ENCODE measurements around the gene OR6S1.
"Not testable (repeated sequence)": the region's sequence is repeated elsewhere in the genome, so short reads cannot be mapped to it uniquely, and the experiment has no call there.

The OR6S1 gene

DNA sequence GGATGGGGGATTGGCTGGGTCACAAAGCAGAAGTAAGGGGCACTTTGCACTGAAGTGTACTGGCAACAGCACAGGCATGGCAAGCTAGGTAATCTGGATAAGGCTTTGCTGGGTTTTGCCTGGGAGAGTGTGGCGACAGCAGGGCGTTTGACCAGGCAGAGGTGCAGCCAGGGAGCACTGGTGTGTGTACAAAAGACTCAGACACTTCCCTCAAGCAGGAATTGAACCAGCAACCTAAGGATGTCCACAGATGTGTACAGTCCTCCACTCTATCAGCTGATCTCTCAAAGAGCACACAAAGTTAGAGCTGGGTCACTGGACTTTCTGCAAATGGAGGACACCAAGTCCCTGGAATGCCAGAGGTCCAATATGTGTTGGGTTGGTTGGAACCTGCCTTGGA is 27.5 kb upstream of the OR6S1 start:
- no peak for DNase-seq

DNA sequence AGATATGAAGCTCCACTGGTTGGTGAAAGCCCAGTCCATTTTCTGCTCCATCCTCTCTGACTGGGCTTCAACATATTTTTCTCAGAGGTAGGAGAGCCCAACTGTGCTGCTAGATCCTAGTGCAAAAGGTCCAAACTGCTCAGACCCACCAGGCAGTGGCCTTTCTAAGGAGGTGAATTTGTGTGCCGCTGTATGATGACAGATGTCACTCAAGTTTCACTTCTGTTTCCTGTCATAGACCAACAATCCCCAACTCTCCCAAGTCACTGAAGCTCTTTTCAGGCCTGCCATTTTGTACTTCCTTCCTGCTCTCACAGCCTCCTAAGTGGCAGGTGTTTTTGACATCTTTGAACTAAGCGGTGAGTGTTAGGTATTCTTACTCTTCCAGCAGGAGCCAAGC is 26.5 kb upstream of the OR6S1 start:
- no peak for DNase-seq

DNA sequence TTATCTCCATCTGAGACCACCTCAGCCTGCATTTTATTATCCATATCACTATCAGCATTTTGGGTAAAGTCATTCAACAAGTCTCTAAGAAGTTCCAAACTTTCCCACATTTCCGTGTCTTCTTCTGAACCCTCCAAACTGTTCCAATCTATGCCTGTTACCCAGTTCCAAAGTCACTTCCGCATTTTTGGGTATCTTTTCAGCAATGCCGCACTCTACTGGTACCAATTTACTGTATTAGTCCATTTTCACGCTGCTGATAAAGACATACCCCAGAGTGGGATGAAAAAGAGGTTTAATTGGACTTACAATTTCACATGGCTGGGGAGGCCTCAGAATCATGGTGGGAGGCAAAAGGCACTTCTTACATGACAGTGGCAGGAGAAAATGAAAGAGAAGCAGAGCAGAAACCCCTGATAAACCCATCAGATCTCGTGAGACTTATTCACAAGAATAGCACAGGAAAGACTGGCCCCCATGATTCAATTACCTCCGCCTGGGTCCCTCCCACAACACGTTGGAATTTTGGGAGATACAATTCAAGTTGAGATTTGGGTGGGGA is 25.0 kb upstream of the OR6S1 start:
- DNase-seq, result not testable (repeated sequence)

- DNase-seq, result peak; percentile 32 to 71
Measured at GRCh38 chr14:20662968-20663732, 21.7 kb upstream of the OR6S1 start.

DNA sequence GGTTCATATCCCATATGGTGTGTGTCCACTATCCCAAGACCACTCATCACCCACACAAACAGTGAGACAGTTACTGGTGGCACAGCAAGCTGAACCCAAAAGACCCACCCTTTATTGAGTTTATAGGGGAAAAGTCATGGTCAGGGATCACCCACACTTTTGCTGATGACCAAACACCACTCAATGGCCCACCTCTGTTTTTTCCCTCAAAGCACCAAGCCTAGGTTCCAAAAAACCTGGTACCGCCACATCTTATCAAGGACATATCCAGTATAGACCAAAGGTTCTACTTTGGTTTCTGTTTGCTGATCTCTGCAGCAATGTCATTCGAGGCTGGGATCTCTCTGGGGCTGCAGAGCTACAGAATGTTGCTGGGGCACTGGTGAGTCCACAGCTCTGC is 19.7 kb upstream of the OR6S1 start:
- no peak for DNase-seq

DNA sequence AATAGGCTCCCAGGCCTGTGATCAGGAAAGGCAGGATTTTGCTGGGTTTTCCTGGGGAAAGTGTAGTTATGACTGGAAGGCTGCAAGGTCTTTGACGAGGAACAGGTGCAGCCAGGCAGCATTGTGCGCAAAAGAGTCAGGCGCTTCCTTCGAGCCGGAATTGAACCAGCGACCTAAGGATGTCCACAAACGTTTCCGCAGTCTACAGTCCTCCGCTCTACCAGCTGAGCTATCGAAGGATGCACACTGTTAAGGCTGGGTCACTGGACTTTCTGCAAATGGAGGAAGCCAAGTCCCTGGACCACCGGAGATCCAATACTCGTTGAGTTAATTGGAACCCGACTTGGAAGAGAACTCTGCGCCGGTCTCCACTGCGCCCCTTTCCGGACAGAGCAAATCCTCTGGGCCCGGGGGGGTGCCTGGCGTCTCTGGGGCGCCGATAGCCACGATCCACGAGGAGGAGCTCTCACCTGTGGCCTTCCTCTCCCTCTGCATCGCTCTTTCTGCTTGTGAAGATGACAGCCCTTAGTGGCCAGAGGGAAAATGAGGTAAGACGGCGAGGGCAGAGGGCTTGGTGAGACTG is 18.4 kb upstream of the OR6S1 start:
- DNase-seq, result no peak

DNA sequence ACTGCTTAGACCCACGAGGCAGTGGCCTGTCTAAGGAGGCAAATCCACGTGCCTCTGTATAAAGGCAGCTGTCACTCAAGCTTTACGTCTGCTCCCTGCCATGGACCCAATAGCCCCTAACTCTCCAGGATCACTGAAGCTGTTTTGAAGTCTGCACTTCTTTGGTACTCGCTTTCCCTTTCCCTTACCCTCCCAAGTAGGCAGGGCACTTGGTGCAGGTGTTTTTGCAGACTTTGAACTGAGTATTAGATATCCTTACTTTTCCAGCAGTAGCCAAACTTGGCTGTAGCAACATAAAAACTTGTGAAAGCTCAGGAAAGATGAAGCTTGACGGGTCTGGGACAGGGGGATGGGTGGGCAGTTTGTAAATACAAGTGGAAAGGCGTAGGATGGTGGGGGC is 17.8 kb upstream of the OR6S1 start:
- no peak for DNase-seq

DNA sequence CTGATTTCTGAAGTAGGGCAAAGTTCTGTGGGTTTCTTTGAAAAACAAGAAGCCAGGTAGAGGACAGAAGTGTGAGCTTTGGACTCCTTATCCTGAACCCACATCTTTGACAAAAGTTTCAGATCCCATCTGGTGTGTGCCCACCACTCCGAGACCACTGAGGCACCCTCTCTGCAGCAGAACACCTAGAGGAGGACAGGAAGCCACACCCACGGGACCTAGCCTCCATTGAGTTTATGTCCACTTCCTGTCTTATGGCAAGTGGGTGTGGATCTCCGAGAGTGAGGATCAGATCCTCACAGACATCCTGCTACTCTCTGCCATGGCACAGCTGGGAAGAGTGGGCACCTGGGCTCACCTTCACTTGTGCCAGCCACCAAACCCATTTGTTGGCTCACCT is 16.8 kb upstream of the OR6S1 start:
- no peak for DNase-seq

DNA sequence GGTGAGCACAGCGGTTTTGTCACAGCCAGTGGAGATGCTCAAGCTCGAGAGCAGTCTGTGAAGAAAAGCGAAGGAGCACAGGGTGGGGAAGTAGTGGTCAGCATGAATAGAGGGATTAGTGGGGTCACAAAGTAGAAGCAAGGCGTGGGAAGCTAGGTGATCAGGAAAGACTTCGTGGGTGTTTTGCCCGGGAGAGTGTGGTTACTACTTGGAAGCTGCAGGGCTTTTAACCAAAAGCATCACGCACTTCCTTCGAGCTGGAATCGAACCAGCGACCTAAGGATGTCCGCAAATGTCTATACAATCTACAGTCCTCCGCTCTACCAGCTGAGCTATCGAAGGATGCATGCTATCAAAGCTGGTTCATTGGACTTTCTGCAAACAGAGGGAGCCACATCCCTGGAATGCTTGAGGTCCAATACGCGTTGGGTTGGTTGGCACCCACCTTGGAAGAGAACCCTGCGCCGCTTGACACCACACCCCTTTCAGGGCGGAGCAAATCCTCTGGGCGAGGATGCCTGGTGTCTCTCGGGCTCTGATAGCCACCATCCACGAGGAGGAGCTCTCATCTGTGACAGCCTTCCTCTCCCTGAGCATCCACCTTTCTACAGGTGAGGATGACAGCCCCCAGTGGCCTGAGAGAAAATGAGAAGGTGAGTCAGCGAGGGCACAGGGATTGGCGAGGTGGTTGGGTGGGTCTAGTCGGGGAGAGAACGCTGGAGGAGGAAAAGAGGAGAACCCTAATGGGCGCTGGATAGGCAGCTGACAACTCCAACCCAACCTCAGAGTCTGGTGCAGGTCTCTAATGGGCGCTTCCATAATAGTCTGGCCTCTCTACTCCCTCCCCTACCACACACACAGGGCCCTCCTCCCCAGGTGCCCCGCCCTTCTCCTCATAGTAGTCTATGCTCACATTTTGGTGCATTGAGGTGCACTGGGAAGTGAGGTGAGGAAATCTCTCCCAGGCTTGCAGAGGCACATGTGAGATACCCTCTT is 16.0 kb upstream of the OR6S1 start:
- no peak for DNase-seq

GRCh38 chr14:20656274-20656673 is 14.8 kb upstream of the OR6S1 start:
- DNase-seq, result no peak

- no peak for DNase-seq
Measured at GRCh38 chr14:20655851-20656250, 14.4 kb upstream of the OR6S1 start.

GRCh38 chr14:20652996-20653975 is 11.8 kb upstream of the OR6S1 start:
- DNase-seq, result peak in 1 of 2 experiments; percentile 22

GRCh38 chr14:20645481-20645880 is 4.0 kb upstream of the OR6S1 start:
- DNase-seq, result no peak

DNA sequence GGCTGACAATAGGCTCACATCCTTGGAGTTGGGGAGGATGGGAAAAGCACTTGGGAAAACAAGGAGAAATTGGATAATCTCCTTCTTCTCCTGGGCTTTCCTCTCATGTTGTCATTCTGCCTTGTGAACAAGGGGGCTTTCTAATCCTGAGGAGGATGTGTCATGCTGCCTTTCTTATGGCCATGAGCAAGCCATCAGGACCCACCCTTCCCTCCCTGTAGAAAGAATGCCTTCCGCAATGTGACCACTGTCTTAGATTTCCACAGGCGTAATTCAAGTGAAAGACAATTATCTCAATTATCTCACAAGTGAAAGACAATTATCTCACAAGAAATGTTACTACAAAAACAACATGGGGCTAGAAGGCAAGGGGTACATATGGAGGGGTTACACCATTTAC is 3.0 kb upstream of the OR6S1 start:
- no peak for DNase-seq

GRCh38 chr14:20642755-20643154 is 1.3 kb upstream of the OR6S1 start:
- not testable (repeated sequence) for DNase-seq

DNA sequence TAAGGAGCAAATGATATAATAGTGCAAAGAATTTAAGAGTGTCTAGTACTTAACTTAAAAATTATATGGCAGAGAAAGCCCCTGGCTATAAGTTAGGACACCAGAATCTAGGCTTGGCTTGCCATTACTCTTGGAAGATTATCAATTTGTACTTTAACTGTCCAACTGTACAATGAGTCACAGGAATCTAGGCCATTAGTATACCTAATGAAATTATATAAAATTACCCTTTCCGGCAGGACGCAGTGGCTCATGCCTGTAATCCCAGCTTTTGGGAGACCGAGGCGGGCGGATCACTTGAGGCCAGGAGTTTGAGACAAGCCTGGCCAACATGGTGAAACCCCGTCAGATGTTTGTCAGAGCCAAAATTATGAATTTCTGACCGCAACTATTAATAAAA is 691 bp upstream of the OR6S1 start:
- DNase-seq, result no peak

GRCh38 chr14:20632831-20633691 is 8.4 kb downstream of the OR6S1 start:
- peak; percentile 79 to 94 for DNase-seq

- no peak for DNase-seq
Measured at GRCh38 chr14:20632448-20632830, 9.1 kb downstream of the OR6S1 start.

DNA sequence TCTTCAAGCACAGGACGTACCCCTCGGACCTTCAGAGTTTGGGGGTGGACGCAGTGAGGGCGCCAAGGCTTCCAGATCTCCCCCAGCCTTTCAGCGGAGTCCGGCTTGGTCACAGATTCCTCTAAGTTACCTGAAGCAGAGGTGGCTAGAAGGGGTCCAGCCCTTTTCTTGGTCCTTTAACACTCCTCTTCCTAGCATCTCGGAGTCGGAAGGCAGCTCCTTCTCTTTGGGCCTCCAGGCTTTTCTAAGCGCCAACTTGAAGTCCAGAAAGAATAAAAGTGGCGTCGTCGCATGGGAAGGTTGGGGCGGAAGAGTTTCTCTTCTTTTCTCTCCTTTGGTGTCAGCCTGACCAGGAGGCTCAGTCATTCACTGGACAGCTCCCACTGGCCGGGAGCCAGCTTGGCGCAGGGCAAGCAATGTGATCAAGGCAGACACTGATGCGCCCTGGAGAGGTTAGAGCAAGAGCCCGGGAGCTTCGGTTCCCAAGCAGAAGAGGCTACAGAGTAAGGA is 9.6 kb downstream of the OR6S1 start:
- DNase-seq, result peak; percentile 24 to 51

DNA sequence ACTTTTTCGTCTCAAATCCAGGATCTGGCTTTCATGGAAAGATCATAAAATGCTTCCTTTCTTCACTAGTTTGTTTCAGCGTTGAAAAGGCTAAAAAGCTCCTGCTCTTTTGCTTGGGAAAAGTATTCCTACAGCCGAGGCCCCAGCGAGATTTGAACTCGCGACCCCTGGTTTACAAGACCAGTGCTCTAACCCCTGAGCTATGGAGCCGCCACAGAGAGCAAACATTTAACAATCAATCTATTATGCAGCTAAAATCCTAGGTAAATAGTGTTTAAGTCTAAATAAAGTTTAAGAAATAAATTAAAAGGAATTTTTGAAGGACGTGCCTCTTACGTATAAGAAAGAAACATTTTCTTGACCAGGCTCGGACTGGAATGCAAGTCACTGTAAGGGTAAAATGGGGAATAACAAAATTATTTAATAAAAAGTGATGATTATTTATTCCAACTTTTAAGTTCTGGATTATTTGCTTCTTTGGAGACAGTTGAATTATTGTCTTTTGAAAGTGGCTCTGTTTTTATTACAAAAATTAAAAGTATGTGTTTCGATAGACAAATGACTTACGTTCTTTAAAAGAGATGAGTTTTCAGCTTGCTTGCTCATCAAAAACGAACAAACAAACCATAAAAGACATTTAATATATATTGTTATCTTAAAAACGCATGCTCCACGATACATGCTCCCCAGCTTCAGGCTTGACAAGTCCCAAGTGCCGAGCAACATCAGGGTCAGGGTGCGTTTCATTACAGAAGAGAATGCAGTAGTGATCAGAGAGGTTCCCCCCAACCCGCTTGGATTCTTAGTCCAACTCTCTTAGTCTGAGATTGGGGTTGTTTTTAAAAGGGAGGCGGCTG is 10.2 kb downstream of the OR6S1 start:
- DNase-seq, result peak; percentile 66 to 83
